Loucy (cell line): ENCODE measurements around the gene TMEM140.

Experiments
- H2AFZ ChIP-seq: fragments of 200-600 bp; sonication (generic); 2 replicates; pipeline ENCODE4 v1.6.0; 2016; ENCODE audit warnings: antibody characterized with exemption, mild to moderate bottlenecking, low read length, moderate library complexity
- H3F3A ChIP-seq: fragments of 200-600 bp; 2 replicates; pipeline ENCODE4 v1.6.0; 2016; ENCODE audit warnings: antibody characterized with exemption, low read depth, mild to moderate bottlenecking
- H3K27me3 ChIP-seq: fragments of 200-600 bp; sonication (generic); 2 replicates; pipeline ENCODE4 v1.6.1; 2014; ENCODE audit warnings: low read length, mild to moderate bottlenecking; ENCODE audit not compliant: insufficient read depth, poor library complexity, severe bottlenecking
- H3K36me3 ChIP-seq: fragments of 200-600 bp; sonication (generic); 2 replicates; pipeline ENCODE4 v1.6.1; 2016; ENCODE audit warnings: low read length; ENCODE audit not compliant: insufficient read depth
- H3K4me1 ChIP-seq: fragments of 200-600 bp; sonication (generic); 2 replicates; pipeline ENCODE4 v1.5.1; 2014; ENCODE audit warnings: low read length, mild to moderate bottlenecking; ENCODE audit not compliant: insufficient read depth, poor library complexity, severe bottlenecking
- H3K4me2 ChIP-seq: fragments of 200-600 bp; sonication (generic); 2 replicates; pipeline ENCODE4 v1.6.0; 2014; ENCODE audit warnings: antibody characterized with exemption, low read length, low read depth, mild to moderate bottlenecking; ENCODE audit not compliant: poor library complexity, severe bottlenecking
- H3K4me3 ChIP-seq: fragments of 200-600 bp; sonication (generic); 2 replicates; pipeline ENCODE4 v1.5.1; 2014; ENCODE audit warnings: low read length, mild to moderate bottlenecking, mixed read lengths; ENCODE audit not compliant: poor library complexity, severe bottlenecking
- H3K79me2 ChIP-seq: fragments of 200-600 bp; sonication (generic); 2 replicates; pipeline ENCODE4 v1.6.1; 2014; ENCODE audit warnings: low read length; ENCODE audit not compliant: insufficient read depth
- H3K9ac ChIP-seq: fragments of 200-600 bp; sonication (generic); 2 replicates; pipeline ENCODE4 v1.6.0; 2014; ENCODE audit warnings: mild to moderate bottlenecking, low read depth, low read length, moderate library complexity; ENCODE audit not compliant: poor library complexity, severe bottlenecking
- H3K9me2 ChIP-seq: fragments of 200-600 bp; sonication (generic); replicated peaks from 2 replicates; pipeline ENCODE4 v1.6.1; 2016; ENCODE audit warnings: low read depth, low read length, mixed read lengths
- H3K9me3 ChIP-seq: fragments of 200-600 bp; sonication (generic); 2 replicates; pipeline ENCODE4 v1.6.1; 2014; ENCODE audit warnings: mild to moderate bottlenecking, antibody characterized with exemption, low read length, low read depth; ENCODE audit not compliant: insufficient read depth
- H4K20me1 ChIP-seq: fragments of 200-600 bp; sonication (generic); 2 replicates; pipeline ENCODE4 v1.6.0; 2014; ENCODE audit warnings: antibody characterized with exemption, low read length, mild to moderate bottlenecking; ENCODE audit not compliant: insufficient read depth, poor library complexity, severe bottlenecking
- CTCF ChIP-seq: fragments of 200-600 bp; sonication (generic); conservative IDR thresholded peaks from 2 replicates; pipeline ENCODE4 v1.5.1; 2014; ENCODE audit warnings: mild to moderate bottlenecking, antibody characterized with exemption, low read length
- EZH2phosphoT487 ChIP-seq: fragments of 200-600 bp; IDR thresholded peaks from 2 replicates; pipeline ENCODE4 v1.6.1; 2018; ENCODE audit warnings: antibody characterized with exemption, mild to moderate bottlenecking, moderate library complexity, borderline replicate concordance

The TMEM140 gene

DNA sequence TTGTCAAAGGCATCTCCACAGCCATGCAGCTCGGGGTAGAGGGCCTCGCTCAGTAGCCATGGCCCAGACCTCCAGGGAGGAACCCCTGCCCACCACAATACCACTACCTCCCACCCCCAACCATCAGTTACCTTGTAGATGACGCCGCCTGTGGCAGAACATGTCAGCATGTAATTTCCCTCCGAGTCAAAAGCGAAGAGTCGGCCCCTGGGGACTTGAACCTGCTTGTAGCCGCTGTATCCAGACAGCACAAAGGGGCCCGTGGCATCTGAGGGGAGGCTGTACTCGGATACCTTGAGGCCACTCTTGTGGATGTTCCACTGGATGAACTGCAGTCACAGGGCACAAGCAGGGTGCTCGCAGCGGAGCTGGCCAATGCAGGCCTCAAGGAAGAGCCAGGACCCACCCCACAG is 39.0 kb downstream of the TMEM140 start:
- Histone ChIP-seq H3K27me3 (no peaks in the 10 kb centered on the region), H3K79me2 (no peaks in the 10 kb centered on the region), H3K4me3 (no peak overlapping the region), H3K9ac (no peak overlapping the region), H3K4me1 (peaks cover 6% of the 10 kb centered on the region), H3K9me2 (no peaks in the 10 kb centered on the region), H4K20me1 (no peaks in the 10 kb centered on the region), H3K9me3 (peaks cover 7% of the 10 kb centered on the region; the same call in 1 of the 2 replicates), H3F3A (no peaks in the 10 kb centered on the region), H3K4me2 (no peak overlapping the region), H3K36me3 (peaks cover 16% of the 10 kb centered on the region; the same call in 1 of the 2 replicates), H2AFZ (no peak overlapping the region)
- no peak for TF ChIP-seq EZH2phosphoT487
- TF ChIP-seq CTCF: no peak

GRCh38 chr7:135188298-135188984 is 40.6 kb downstream of the TMEM140 start:
- Histone ChIP-seq H3K79me2 (no peaks in the 10 kb centered on the region), H3F3A (no peaks in the 10 kb centered on the region), H3K9ac (no peak overlapping the region), H3K4me1 (peaks cover 6% of the 10 kb centered on the region), H3K4me3 (no peak overlapping the region), H4K20me1 (no peaks in the 10 kb centered on the region), H3K27me3 (no peaks in the 10 kb centered on the region), H3K4me2 (no peak overlapping the region), H3K9me3 (no peaks in the 10 kb centered on the region), H2AFZ (no peak overlapping the region), H3K9me2 (no peaks in the 10 kb centered on the region), H3K36me3 (peaks cover 16% of the 10 kb centered on the region; the same call in 1 of the 2 replicates)
- no peak for TF ChIP-seq CTCF
- no peak for TF ChIP-seq EZH2phosphoT487

- Histone ChIP-seq H3K4me2 (no peak overlapping the region), H3F3A (no peaks in the 10 kb centered on the region)
- TF ChIP-seq CTCF (no peak), EZH2phosphoT487 (no peak)
Measured at GRCh38 chr7:135189221-135189662, 41.4 kb downstream of the TMEM140 start.

More at GRCh38 chr7:135189221-135189662, 41.4 kb downstream of the TMEM140 start:
- Histone ChIP-seq H3K9me3 (no peaks in the 10 kb centered on the region), H3K4me3 (no peak overlapping the region), H3K9ac (no peak overlapping the region), H2AFZ (no peak overlapping the region), H3K36me3 (peaks cover 16% of the 10 kb centered on the region; the same call in 1 of the 2 replicates), H3K4me1 (peaks cover 6% of the 10 kb centered on the region), H3K79me2 (no peaks in the 10 kb centered on the region), H3K9me2 (no peaks in the 10 kb centered on the region), H3K27me3 (no peaks in the 10 kb centered on the region), H4K20me1 (no peaks in the 10 kb centered on the region)
